Measurements from ENCODE around the gene DNM1L.

DNM1L gene

DNA sequence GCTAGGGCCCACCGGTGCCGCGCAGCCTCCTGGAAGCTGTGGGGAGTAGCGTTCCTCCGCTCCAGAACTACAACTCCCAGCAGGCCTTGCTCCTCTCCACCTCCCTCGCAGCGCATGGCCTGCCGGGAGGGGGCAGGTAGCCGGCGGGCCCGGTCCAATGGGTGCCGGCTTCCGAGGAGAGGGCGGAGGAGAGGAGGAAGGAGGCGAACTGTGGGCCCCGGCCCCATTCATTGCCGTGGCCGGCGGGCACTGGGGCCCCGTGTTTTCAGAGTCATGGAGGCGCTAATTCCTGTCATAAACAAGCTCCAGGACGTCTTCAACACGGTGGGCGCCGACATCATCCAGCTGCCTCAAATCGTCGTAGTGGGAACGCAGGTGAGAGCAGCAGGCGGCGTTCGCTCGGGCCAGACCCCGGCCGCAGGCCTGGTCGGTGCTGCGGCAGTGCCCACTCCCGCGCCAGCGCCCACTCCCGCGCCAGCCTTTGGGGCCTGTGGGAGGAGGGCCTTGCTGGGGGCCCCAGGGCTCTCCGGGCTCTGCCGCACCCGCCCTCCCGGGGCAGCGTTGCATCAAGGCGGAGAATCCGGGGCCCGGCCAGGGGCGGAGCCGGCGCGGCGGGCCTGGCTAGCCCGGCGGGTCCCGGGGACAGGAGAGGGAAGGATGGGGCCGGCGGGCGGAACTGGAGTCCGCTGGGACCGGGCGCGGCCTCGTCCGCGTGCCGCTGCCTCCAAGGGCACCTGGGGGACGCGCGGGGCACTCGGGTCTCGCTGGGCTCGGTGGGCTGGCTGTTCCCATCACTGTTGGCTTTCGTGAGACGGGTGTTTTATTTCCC lies at the start of gene DNM1L:
Gene DNM1L (plus strand): TSS at position 211 of the 829 bp plus-strand sequence. CDS start 63 bp downstream, at position 274.
- Mint-ChIP-seq H3K9me3 (no peaks in the 10 kb centered on the region), H3K27ac (peak within 1 kb of the TSS; percentile 88 to 98 (median 97)), H3K36me3 (ENCODE audit: low read depth) (peaks cover 13% of the 10 kb centered on the region), H3K4me1 (peaks cover 18% of the 10 kb centered on the region), H3K27me3 (ENCODE audit: low read depth) (no peaks in the 10 kb centered on the region), H3K4me3 (peak within 1 kb of the TSS; percentile 85 to 98 (median 89))
- TF ChIP-seq, protein P1, sequence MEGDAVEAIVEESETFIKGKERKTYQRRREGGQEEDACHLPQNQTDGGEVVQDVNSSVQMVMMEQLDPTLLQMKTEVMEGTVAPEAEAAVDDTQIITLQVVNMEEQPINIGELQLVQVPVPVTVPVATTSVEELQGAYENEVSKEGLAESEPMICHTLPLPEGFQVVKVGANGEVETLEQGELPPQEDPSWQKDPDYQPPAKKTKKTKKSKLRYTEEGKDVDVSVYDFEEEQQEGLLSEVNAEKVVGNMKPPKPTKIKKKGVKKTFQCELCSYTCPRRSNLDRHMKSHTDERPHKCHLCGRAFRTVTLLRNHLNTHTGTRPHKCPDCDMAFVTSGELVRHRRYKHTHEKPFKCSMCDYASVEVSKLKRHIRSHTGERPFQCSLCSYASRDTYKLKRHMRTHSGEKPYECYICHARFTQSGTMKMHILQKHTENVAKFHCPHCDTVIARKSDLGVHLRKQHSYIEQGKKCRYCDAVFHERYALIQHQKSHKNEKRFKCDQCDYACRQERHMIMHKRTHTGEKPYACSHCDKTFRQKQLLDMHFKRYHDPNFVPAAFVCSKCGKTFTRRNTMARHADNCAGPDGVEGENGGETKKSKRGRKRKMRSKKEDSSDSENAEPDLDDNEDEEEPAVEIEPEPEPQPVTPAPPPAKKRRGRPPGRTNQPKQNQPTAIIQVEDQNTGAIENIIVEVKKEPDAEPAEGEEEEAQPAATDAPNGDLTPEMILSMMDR (IDR thresholded peaks at IDR 0.05; ENCODE audit: unreplicated experiment in 3 of 3), result no peak

DNA sequence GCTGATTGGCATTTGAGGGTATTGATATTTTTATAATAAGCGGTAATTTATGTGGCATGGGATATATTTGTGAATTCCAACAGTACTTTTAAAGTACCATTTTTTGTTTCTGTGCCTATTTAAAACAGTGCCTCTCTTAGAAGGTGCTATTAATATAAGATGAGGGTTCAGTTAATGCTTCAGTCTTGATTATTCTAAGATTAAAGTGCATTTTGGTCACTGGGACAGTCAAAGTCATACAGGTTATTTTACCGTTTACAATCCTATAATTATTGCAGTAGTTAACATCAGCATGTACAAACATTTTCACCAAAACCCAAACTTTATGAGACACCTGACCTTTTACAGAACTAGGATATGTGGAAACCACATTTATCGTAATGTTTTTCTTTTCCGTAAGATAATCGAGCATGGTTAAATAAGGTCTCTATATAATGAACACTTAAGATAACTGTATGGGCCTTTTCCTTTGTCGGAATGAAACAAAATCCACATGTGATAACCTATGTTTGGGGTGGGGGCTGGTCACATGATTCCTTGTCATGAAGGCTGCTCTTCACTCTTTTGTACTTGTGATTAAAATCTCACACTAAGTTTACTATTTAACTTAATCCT lies 37.7 kb upstream of the DNM1L start:
- H3K36me3 Mint-ChIP-seq (ENCODE audit: low read depth), result peaks cover 15% of the 10 kb centered on the region
- TF ChIP-seq, protein P1 (IDR thresholded peaks at IDR 0.05; ENCODE audit: unreplicated experiment in 3 of 3), result no peak
- no peaks in the 10 kb centered on the region for H3K4me1 Mint-ChIP-seq
- H3K27me3 Mint-ChIP-seq (ENCODE audit: low read depth), result no peaks in the 10 kb centered on the region
- H3K27ac Mint-ChIP-seq, result no peak overlapping the region
- H3K9me3 Mint-ChIP-seq, result no peaks in the 10 kb centered on the region
- H3K4me3 Mint-ChIP-seq, result no peak overlapping the region

DNA sequence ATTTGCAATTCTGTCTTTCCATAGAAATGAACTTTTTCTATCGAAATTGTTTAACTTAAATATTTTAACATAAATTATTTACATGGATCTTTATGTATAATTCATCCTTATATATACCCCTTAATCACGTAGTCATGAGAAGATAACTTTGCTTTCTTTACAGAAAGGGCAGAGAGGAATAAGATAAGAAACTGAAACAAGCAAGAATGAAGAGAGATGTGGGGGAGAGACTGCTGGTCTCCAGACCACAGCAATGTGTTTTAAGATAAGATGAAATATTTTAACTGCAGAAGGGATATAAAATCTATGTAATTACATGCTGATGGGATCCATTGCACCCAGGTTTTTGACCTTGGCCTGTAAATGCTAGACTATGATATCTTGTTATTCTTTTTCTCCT lies 34.7 kb upstream of the DNM1L start:
- Mint-ChIP-seq H3K9me3 (no peaks in the 10 kb centered on the region), H3K27me3 (ENCODE audit: low read depth) (no peaks in the 10 kb centered on the region), H3K4me3 (no peak overlapping the region), H3K4me1 (no peaks in the 10 kb centered on the region), H3K36me3 (ENCODE audit: low read depth) (no peaks in the 10 kb centered on the region), H3K27ac (peak overlapping the region in 2 of 3 experiments; percentile 18 to 66)
- TF ChIP-seq, protein P1 (IDR thresholded peaks at IDR 0.05; ENCODE audit: unreplicated experiment in 3 of 3), result no peak

DNA sequence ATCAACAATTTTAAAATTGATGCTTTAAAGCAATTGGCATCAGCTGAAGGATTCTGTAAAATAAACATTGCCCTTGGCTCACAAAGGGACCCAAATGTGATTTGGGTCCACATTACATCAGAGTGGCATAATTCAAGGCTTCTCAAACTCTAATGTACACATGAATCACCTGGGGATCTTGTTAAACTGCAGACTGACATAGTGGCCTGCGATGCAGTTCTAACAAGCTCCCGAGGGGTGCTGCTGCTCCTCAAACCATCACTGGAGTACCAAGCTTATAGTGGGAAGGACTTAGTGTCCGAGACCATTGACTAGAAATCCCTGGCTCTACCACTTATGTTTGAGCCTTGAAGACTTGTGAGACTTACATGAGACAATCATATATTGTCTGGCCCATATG lies 31.8 kb upstream of the DNM1L start:
- Mint-ChIP-seq H3K27me3 (ENCODE audit: low read depth) (peaks cover 4% of the 10 kb centered on the region), H3K4me1 (no peaks in the 10 kb centered on the region), H3K4me3 (no peak overlapping the region), H3K27ac (no peak overlapping the region), H3K36me3 (ENCODE audit: low read depth) (no peaks in the 10 kb centered on the region), H3K9me3 (no peaks in the 10 kb centered on the region)
- TF ChIP-seq, protein P1 (IDR thresholded peaks at IDR 0.05; ENCODE audit: unreplicated experiment in 3 of 3), result no peak

DNA sequence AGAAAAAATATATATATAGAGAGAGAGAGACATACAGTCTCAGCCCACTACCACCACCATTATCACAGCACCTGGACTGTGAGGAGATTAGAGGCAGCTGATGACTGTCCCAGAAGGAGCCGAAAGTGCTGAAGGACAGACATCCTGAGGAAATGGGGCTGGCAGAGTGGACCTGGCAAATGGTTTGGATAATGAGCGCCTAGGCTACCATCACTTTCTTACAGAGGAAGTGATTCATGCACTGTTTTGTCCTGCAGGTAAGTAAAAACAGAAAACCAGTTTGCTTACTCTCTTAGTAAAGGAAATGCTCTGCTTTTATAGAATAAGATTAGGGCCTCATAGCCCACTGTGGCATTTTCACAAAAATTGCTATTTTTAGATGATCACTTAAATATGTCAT lies 28.6 kb upstream of the DNM1L start:
- no peaks in the 10 kb centered on the region for H3K36me3 Mint-ChIP-seq (ENCODE audit: low read depth)
- no peak overlapping the region for H3K27ac Mint-ChIP-seq
- H3K9me3 Mint-ChIP-seq, result no peaks in the 10 kb centered on the region
- no peaks in the 10 kb centered on the region for H3K4me1 Mint-ChIP-seq
- TF ChIP-seq, protein P1 (IDR thresholded peaks at IDR 0.05; ENCODE audit: unreplicated experiment in 3 of 3), result no peak
- peaks cover 4% of the 10 kb centered on the region for H3K27me3 Mint-ChIP-seq (ENCODE audit: low read depth)
- H3K4me3 Mint-ChIP-seq, result no peak overlapping the region
